Spleen (tissue), 11 donors: ENCODE results near the gene CCRL2. TPM values are rescaled to one million over a fixed set of nuclear protein-coding genes. Genes with fewer than 3 reads are reported as not detected.

Experiments used
- DNase-seq: peaks from one replicate; pipeline ENCODE4 v3.0.0-alpha.2; 2020
- H3K27ac ChIP-seq, 8 donors: fragments of 200-600 bp; sonication (generic) in 7 of 8; 1 replicate in 4 of 8; 2 replicates in 4 of 8; pipeline versions ENCODE4 v1.5.0 to v1.8.0; 2016 to 2021; ENCODE audit warnings: inconsistent platforms in 4 of 8, mild to moderate bottlenecking in 4 of 8, moderate library complexity in 1 of 8
- H3K27me3 ChIP-seq, 7 donors: fragments of 200-600 bp; sonication (generic) in 6 of 7; replicated peaks in 1 of 7; 1 replicate in 4 of 7; 2 replicates in 3 of 7; pipeline versions ENCODE4 v1.5.0 to v1.8.0; 2016 to 2021; ENCODE audit warnings: inconsistent platforms in 3 of 7, mild to moderate bottlenecking in 1 of 7
- H3K36me3 ChIP-seq, 6 donors: fragments of 200-600 bp; sonication (generic) in 5 of 6; 1 replicate in 4 of 6; 2 replicates in 2 of 6; pipeline versions ENCODE4 v1.5.0 to v1.8.0; 2016 to 2021; ENCODE audit warnings: inconsistent platforms in 2 of 6
- H3K4me1 ChIP-seq, 6 donors: fragments of 200-600 bp; sonication (generic) in 5 of 6; 1 replicate in 3 of 6; 2 replicates in 3 of 6; pipeline versions ENCODE4 v1.5.0 to v1.8.0; 2016 to 2021; ENCODE audit warnings: inconsistent platforms in 3 of 6
- H3K4me3 ChIP-seq, 8 donors: fragments of 200-600 bp; sonication (generic) in 7 of 8; 1 replicate in 4 of 8; 2 replicates in 4 of 8; pipeline versions ENCODE4 v1.5.0 to v1.8.0; 2016 to 2021; ENCODE audit warnings: inconsistent platforms in 4 of 8, mild to moderate bottlenecking in 4 of 8, moderate library complexity in 2 of 8
- H3K9me3 ChIP-seq, 8 donors: fragments of 200-600 bp; sonication (generic) in 7 of 8; 1 replicate in 4 of 8; 2 replicates in 4 of 8; pipeline versions ENCODE4 v1.5.0 to v1.8.0; 2016 to 2021; ENCODE audit warnings: inconsistent platforms in 4 of 8
- POLR2A ChIP-seq, 3 donors: fragments of 450-650 bp; IDR thresholded peaks; one replicate each; pipeline ENCODE4 v1.5.1; 2017; ENCODE audit warnings: antibody characterized with exemption in 3 of 3, mild to moderate bottlenecking in 1 of 3
- POLR2AphosphoS5 ChIP-seq, 3 donors: sonication (generic); formaldehyde crosslinking; IDR thresholded peaks; one replicate each; pipeline ENCODE4 v1.5.1; 2017; ENCODE audit warnings: antibody characterized with exemption in 3 of 3
- WGBS, 5 donors: extraction: QIAGEN DNeasy Blood & Tissue Kit in 3 of 5; methylation state at CpG; one replicate each; pipeline versions ENCODE4 v1.1.5 to v1.1.7; 2013 to 2018; 5-methylcytosine and 5-hydroxymethylcytosine counted together
- intact Hi-C: fragments of 100-400 bp; cut with DNase I; formaldehyde crosslinking; loops from one replicate; pipeline ENCODE4 v1.15.0; 2023; ENCODE audit warnings: low total_unique reads
- polyA plus RNA-seq, 3 donors: library from polyadenylated mRNA; stranded (reverse); fragments of 200-250 nt; gene quantifications; one replicate each; pipeline ENCODE4 v1.2.1, GENCODE V29; 2013
- total RNA-seq, 7 donors: library from RNA; depleted of rRNA in 3 of 7; stranded (reverse); fragments of >200 nt in 3 of 7; fragmentation: NEBNext Ultra II Directional in 4 of 7; extraction: Animal tissue kit (Norgen Biotek cat#: 25700) in 4 of 7; gene quantifications; one replicate each; pipeline versions ENCODE4 v1.1.0 to v1.2.1, GENCODE V29; 2016 to 2021
- TF ChIP-seq, protein P1 (sequence below), 11 experiments: fragments of 200-600 bp in 7 of 11; fragments of 450-650 bp in 4 of 11; sonication (generic) in 4 of 11; IDR thresholded peaks in 8 of 11; conservative IDR thresholded peaks in 3 of 11; 1 replicate in 7 of 11; 2 replicates in 4 of 11; pipeline versions ENCODE4 v1.4.0 to v1.8.0; 2016 to 2021; ENCODE audit warnings: antibody characterized with exemption in 11 of 11, inconsistent platforms in 4 of 11, mild to moderate bottlenecking in 1 of 11
- donor health status: healthy with polysubstance abuse.
- donor health status: DM: no; HTN: no; CAD: no; lungs with moderate emphysema.
- donor health status: DM: no; HTN: no; CAD: no.
- donor health status: Bipolar disorder and iron deficiency.
- donor health status: healthy.
- donor health status: DM: no; HTN: no; CAD: no.
- donor health status: DM: yes; HTN: yes; CAD: no.

CCRL2 gene
- total and polyA plus RNA-seq, 10 donors: 4.8 to 21.7 (median 13.3) TPM

- H3K27ac ChIP-seq: no peak overlapping the region
- intact Hi-C loops: loop anchor here (5.0 kb wide), 1 partner anchor 89 kb away; no protein-coding TSS in a partner anchor
- WGBS, 5 donors: 90 to 94% (median 91%) methylated on average over 5 of the region's 5 CpGs
- H3K36me3 ChIP-seq: no peaks in the 10 kb centered on the region
- no peak for DNase-seq
- no peaks in the 10 kb centered on the region for H3K27me3 ChIP-seq
- peaks cover 0 to 52% (median 33%) of the 10 kb centered on the region in 6 donors for H3K4me1 ChIP-seq
- no peak overlapping the region for H3K4me3 ChIP-seq
- H3K9me3 ChIP-seq: no peaks in the 10 kb centered on the region
- TF ChIP-seq, protein P1, sequence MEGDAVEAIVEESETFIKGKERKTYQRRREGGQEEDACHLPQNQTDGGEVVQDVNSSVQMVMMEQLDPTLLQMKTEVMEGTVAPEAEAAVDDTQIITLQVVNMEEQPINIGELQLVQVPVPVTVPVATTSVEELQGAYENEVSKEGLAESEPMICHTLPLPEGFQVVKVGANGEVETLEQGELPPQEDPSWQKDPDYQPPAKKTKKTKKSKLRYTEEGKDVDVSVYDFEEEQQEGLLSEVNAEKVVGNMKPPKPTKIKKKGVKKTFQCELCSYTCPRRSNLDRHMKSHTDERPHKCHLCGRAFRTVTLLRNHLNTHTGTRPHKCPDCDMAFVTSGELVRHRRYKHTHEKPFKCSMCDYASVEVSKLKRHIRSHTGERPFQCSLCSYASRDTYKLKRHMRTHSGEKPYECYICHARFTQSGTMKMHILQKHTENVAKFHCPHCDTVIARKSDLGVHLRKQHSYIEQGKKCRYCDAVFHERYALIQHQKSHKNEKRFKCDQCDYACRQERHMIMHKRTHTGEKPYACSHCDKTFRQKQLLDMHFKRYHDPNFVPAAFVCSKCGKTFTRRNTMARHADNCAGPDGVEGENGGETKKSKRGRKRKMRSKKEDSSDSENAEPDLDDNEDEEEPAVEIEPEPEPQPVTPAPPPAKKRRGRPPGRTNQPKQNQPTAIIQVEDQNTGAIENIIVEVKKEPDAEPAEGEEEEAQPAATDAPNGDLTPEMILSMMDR (IDR thresholded peaks at IDR 0.05 in 8 of 11, conservative IDR thresholded peaks at IDR 0.05 in 3 of 11): no peak
- no peak for TF ChIP-seq POLR2AphosphoS5 (IDR thresholded peaks at IDR 0.05)
- TF ChIP-seq POLR2A (IDR thresholded peaks at IDR 0.05): no peak
Measured at GRCh38 chr3:46365737-46366524, 41.1 kb upstream of the CCRL2 start.

- no peak for TF ChIP-seq POLR2A (IDR thresholded peaks at IDR 0.05)
- no peak for TF ChIP-seq POLR2AphosphoS5 (IDR thresholded peaks at IDR 0.05)
- TF ChIP-seq, protein P1 (IDR thresholded peaks at IDR 0.05 in 8 of 11, conservative IDR thresholded peaks at IDR 0.05 in 3 of 11): no peak
- peak overlapping the region in 5 of 8 donors; percentile 53 to 81 (median 66) for H3K27ac ChIP-seq
- H3K4me1 ChIP-seq: peaks cover 0 to 52% (median 22%) of the 10 kb centered on the region in 6 donors
- no peaks in the 10 kb centered on the region for H3K27me3 ChIP-seq
- H3K36me3 ChIP-seq: no peaks in the 10 kb centered on the region
- no peaks in the 10 kb centered on the region for H3K9me3 ChIP-seq
- H3K4me3 ChIP-seq: no peak overlapping the region
- no peak for DNase-seq
- WGBS, 5 donors: 91 to 95% (median 93%) methylated on average over 5 of the region's 5 CpGs
- intact Hi-C loops: loop anchor here (5.0 kb wide), 1 partner anchor 91 kb away; no protein-coding TSS in a partner anchor
Measured at GRCh38 chr3:46367811-46368210, 39.2 kb upstream of the CCRL2 start.

DNA sequence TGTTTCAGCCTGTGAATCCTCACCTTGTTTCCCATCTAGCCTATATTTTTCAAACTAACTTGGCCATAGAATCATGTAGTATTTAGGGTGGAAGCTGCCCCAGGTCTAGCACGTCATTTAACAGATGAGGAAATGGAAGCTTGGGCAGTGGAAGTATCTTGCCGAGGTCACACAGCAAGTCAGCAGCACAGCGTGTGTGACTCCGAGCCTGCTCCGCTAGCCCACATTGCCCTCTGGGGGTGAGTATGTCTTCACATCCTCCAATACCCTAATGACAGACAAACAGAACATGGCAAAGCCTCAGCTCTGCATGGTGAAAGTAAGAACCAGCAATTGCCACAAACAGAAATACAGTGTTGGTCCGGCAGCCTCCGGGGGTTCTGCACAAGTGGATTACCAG, 38.5 kb upstream of the CCRL2 start:
- peak; percentile 93 for DNase-seq
- H3K9me3 ChIP-seq: no peaks in the 10 kb centered on the region
- TF ChIP-seq POLR2A (IDR thresholded peaks at IDR 0.05): no peak
- TF ChIP-seq, protein P1 (IDR thresholded peaks at IDR 0.05 in 8 of 11, conservative IDR thresholded peaks at IDR 0.05 in 3 of 11): peak in 10 of 11 experiments; percentile 26 to 74 (median 64)
- TF ChIP-seq POLR2AphosphoS5 (IDR thresholded peaks at IDR 0.05): peak in 2 of 3 donors; percentile 50 to 61
- H3K4me3 ChIP-seq: no peak overlapping the region
- H3K27ac ChIP-seq: peak overlapping the region in 5 of 8 donors; percentile 53 to 81 (median 66)
- 31 to 41% (median 34%) methylated on average over 7 of the region's 7 CpGs for WGBS, 5 donors
- peaks cover 0 to 59% (median 22%) of the 10 kb centered on the region in 6 donors for H3K4me1 ChIP-seq
- no peaks in the 10 kb centered on the region for H3K36me3 ChIP-seq
- intact Hi-C loops: loop anchor here (5.0 kb wide), 1 partner anchor 91 kb away; no protein-coding TSS in a partner anchor
- no peaks in the 10 kb centered on the region for H3K27me3 ChIP-seq

GRCh38 chr3:46369151-46369550, 37.9 kb upstream of the CCRL2 start:
- H3K36me3 ChIP-seq: no peaks in the 10 kb centered on the region
- no peaks in the 10 kb centered on the region for H3K27me3 ChIP-seq
- WGBS, 5 donors: 75 to 90% (median 85%) methylated on average over 4 of the region's 4 CpGs
- no peaks in the 10 kb centered on the region for H3K9me3 ChIP-seq
- no peak overlapping the region for H3K4me3 ChIP-seq
- H3K4me1 ChIP-seq: peaks cover 0 to 65% (median 22%) of the 10 kb centered on the region in 6 donors
- peak overlapping the region in 6 of 8 donors; percentile 53 to 81 (median 61) for H3K27ac ChIP-seq
- DNase-seq: no peak
- TF ChIP-seq POLR2A (IDR thresholded peaks at IDR 0.05) (no peak), POLR2AphosphoS5 (IDR thresholded peaks at IDR 0.05) (no peak)
- TF ChIP-seq, protein P1 (IDR thresholded peaks at IDR 0.05 in 8 of 11, conservative IDR thresholded peaks at IDR 0.05 in 3 of 11): no peak
- intact Hi-C loops: loop anchor here (5.0 kb wide), 1 partner anchor 92 kb away; no protein-coding TSS in a partner anchor
